GM21515 (cell line): ENCODE results near the gene GTF2H1.
A peak's percentile ranks its signal among the peaks of the same experiment; 100 is the strongest.

Source experiments
- ATAC-seq: cut with Tn5 transposase; IDR thresholded peaks from one replicate; pipeline ENCODE4 v1.9.1; 2021; ENCODE audit not compliant: unreplicated experiment

Gene GTF2H1

GRCh38 chr11:18321969-18322711 lies at the start of gene GTF2H1, which contains the start of gene HPS5:
GTF2H1 (plus strand) TSS chr11:18322567; CDS start chr11:18333075, 10,508 bp downstream.
HPS5 (minus strand) TSS chr11:18322140; CDS start chr11:18317858, 4,282 bp downstream.
- peak; percentile 85 for ATAC-seq

DNA sequence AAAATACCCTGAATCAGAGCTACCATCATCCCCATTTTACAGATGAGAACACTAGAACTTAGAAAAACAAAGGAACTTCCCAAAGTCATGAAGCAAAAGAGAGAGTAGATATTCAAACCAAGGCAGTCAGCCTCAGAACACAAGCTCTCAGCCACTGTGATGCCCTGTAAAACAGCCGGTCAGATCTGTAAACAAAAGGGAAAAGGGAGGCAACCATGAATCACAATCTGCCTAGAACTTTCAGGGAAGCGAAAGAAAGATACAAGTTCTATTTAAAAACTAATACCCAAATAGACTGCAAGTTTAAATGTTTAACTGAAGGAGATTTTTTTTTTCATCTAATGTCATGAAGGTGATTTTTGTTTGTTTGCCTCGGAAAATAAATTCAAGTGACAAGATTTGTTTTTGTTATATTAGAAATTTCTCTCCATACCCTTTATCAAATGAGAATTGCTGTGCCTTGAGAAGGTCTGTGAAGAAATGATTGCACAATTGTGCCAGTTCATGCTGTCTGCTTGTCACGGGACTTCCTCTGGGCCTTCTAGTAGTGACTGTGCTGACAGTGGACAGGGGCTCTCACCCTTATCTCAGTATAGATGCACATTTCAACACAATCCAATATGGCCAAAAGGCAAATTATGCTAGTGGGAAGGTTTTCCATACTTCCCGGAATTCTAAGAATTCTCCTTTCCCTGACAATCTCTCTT lies 44.6 kb upstream of the GTF2H1 start:
- ATAC-seq: no peak

DNA sequence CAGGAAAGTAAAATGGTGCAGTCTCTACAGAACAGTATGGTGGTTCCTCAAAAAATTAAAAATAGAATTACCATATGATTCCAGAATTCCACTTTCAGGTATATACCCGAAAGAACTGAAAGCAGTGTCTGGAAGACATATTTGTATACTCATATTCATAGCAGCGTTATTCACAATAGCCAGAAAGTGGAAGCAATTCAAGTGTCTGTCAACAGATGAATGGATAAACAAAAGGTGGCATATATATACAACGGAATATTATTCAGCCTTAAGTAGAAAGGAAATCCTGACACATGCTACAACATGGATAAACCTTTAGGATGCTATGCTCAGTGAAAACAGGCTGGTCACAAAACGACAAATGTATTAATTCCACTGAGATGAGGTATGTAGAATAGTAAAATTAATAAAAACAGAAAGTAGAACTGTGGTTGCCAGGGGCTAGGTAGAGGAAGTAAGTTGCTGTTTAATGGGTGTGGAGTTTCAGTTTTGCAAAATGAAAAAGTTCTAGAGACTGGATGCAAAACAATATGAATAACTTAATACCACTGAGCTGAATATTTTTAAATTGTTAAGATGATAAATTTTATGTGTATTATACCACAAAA lies 41.8 kb upstream of the GTF2H1 start:
- ATAC-seq: peak; percentile 83

DNA sequence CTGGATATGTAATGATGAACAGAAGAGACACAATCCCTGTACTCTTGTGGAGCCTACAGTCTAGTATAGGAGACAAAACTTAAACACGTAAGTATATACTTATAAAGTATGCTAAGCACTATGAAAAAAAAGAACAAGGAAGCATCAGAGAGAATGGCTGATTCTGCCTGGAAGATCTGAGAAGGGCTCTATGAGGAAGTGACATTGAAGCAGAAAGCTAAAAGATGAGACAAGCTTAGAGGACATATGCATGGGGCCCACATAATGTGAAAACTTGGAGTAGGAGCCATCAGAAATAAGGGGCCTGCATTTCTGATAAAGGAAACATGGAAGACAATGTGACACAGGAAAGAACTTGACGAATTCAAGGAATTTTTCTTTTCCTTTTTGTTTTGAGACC lies 39.7 kb upstream of the GTF2H1 start:
- no peak for ATAC-seq

DNA sequence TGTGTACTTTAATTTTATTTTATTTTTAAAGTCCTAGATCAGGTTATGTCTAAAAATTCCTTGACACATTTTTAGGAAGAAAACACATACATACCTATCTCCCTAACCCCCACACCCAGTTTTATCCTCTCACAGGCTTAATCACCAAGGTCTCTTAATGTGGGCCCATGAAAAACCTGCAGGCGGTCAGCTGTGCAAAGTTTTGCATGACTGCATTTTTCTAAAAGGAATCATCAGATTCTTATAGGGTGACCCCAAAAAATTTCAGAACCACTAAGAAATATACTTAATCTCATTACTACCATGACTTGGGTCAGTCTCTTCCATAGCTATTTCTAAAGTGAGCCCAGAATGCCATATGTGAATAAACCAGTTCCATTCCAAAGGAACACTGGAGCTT lies 36.5 kb upstream of the GTF2H1 start:
- ATAC-seq: no peak

GRCh38 chr11:18288911-18289310 lies 33.5 kb upstream of the GTF2H1 start:
- no peak for ATAC-seq

DNA sequence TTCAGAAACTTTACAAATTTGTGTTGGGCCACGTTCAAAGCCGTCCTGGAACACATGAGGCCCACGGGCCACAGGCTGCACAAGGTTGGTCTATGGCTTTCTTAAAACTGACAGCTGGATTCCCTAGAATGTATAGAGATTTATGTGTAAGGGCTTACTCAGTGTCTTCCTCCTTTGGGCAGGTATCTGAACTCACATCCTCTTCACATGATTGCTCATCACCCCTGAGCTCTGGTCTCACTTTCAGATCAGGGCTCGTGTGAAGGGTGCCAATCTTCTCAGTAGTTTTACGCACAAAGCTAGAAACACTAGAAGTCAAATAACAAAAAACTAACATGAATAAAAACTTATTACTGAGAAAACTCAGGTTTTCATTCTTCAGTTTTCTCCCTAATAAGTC lies 27.5 kb upstream of the GTF2H1 start:
- ATAC-seq: no peak

- no peak for ATAC-seq
These were observed 27.1 kb upstream of the GTF2H1 start for GRCh38 chr11:18295316-18295715.

DNA sequence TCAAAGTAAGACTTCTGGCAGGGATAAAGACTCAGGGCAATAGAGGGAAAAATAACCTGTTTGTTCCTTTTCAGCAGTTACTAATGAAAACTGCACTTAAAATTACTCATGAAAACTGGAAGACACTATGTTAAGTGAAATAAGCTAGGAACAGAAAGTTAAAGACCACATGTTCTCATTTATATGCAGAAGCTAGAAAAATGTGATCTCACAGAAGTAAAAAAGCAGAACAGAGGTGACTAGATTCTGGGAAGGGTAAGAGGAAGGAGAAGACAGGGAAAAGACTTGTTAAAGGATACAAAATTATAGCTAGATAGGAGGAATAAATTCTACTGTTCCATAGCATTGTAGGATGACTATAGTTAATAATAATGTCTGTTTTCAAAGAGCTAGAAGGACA lies 22.6 kb upstream of the GTF2H1 start:
- ATAC-seq: no peak

GRCh38 chr11:18304745-18305144 lies 17.6 kb upstream of the GTF2H1 start:
- no peak for ATAC-seq

- no peak for ATAC-seq
These were observed 14.8 kb upstream of the GTF2H1 start for GRCh38 chr11:18307461-18308139.

- no peak for ATAC-seq
These were observed 14.1 kb upstream of the GTF2H1 start for GRCh38 chr11:18308242-18308641.

DNA sequence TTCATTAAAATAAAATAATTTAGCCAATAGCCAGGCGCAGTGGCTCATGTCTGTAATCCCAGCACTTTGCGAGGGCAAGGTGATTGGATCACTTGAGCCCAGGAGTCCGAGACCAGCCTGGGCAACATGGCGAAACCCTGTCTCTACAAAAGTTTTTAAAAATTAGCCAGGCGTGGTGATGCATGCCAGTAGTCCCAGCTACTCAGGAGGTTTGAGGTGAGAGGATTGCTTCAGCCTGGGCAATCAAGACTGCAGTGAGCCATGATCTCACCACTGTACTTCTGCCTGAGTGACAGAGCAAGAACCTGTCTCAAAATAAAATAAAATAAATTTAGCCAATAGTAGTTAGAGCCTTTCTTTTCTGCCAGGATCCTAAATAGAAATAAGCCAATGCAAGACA lies 12.7 kb upstream of the GTF2H1 start:
- no peak for ATAC-seq

- no peak for ATAC-seq
These were observed 11.5 kb upstream of the GTF2H1 start for GRCh38 chr11:18310800-18311340.

GRCh38 chr11:18312012-18312411 lies 10.4 kb upstream of the GTF2H1 start:
- ATAC-seq: no peak

GRCh38 chr11:18312663-18313420 lies 9.5 kb upstream of the GTF2H1 start:
- ATAC-seq: no peak

DNA sequence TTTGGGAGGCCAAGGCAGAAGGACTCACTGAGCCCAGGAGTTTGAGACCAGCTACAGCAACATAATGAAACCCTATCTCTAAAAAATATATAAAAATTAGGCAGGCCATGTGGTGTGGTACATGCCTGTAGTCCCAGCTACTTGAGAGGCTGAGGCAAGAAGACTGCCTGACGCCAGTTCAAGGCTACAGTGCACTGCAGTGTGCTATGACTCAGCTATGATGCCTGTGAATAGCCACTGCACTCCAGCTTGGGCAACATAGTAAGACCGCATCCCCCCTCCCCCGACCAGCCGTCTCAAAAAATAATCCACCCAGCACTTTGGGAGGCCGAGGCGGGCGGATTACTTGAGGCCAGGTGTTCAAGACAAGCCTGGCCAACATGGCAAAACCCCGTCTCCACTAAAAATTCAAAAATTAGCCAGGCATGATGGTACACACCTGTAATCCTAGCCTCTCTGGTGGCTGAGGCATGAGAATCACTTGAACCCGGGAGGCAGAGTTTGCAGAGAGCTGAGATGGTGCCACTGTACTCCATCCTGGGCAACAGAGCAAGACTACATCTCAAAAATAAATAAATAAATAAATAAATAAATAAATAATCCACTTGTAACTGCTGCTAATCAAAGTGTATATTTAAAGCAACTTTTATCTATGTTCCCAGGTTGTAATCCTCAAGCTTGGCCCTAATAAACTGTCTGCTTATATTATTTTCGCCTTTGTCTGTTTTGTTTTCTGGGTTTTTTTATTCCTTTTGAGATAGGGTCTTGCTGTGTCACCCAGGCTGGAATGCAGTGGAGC lies 8.2 kb upstream of the GTF2H1 start:
- ATAC-seq: no peak

GRCh38 chr11:18314784-18315523 lies 7.4 kb upstream of the GTF2H1 start:
- no peak for ATAC-seq

DNA sequence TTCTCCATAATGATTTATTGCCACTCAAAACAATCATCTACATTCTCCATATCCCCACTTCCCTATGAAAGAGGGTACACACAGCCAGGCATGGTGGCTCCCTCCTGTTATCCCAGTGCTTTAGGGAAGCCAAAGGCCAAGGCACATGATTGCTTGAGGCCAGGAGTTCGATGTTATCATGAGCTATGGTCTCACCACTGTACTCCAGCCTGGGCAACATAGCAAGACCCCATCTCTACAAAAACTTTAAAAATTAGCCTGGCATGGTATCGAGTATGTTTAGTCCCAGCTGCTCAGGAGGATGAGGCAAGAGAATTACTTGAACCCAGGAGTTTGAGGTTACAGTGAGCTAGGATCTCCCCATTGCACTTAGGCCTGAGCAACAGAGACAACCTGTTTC lies 6.5 kb upstream of the GTF2H1 start:
- no peak for ATAC-seq
